Activated CD8-positive, alpha-beta memory T cell treated with anti-CD3 and anti-CD28 coated beads for 48 hours (primary cell): ENCODE results near the gene MACF1.

Experiments
- DNase-seq, 3 experiments: peaks; one replicate each; pipeline ENCODE4 v3.0.0-alpha.2; 2020; ENCODE audit warnings: low read depth in 2 of 3, low spot score in 2 of 3

MACF1 gene

DNA sequence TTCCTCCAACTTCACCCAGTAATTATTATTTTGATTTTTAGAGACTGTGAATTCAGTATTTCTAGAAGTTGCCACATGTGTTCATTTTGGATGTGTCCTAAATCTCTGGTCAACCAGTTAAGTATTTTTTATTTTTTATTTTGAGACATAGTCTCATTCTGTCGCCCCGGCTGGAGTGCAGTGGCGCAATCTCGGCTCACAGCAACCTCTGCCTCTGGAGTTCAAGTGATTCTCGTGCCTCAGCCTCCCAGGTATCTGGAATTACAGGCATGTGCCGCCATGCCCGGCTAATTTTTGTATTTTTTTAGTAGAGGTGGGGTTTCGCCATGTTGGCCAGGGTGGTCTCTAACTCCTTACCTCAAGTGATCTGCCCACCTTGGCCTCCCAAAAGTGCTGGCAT, 8.0 kb downstream of the MACF1 start:
- no peak for DNase-seq

DNA sequence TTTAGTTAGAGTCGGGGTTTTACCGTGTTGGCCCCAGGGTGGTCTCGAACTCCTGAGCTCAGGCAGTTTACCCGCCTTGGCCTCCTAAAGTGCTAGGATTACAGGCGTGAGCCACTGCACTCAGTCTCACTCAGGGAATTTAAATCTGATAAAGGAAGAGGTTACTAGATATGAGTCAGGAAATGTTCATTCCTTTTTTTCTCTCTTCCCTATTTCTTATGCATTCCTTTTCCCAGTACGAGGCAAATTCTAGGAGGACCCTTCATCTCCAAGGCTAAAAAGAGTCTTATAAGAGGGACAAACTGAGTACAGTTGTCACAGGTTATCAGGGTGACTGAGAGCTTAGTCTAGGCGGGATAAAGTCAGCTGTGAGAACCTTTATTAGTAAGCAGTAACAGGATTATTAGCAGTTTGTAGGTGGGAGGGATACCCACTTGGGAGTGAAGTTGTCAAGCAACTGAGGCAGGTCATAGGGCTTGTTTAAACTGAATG, 9.1 kb downstream of the MACF1 start:
- DNase-seq, result no peak

DNA sequence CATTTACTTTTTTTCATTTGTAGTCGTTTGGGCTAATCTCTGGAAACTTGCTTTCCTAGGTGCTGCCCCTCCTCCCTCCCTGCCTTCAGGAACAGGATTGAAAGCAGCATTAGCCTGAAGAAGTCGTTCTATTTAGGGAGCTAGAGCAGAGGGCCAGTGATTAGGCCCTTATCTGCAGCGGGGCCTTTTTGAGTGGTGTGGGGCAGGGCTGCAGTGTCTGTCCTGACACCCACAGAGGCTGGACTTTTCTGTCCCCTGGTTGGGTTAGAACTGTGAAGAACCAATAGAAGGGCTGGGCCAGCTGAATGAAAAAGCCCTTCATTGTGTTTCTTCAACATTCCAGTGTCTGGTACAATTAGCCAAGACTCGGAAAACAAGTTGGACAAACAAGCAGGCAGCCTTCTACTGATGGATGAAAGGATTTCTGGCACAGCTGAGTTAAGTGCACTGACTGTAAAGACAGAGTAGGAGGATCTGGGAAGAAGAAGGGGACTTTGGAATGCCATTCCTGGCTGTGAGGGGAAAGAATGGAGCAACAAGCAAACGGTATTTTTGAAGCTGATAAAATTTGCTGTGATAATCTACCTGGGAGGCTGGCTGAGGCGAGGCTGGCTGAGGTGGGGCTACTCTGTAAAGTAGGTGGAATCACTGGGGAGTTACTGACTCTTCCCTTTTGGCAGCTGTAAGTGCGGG, 9.7 kb downstream of the MACF1 start:
- DNase-seq, result no peak

DNA sequence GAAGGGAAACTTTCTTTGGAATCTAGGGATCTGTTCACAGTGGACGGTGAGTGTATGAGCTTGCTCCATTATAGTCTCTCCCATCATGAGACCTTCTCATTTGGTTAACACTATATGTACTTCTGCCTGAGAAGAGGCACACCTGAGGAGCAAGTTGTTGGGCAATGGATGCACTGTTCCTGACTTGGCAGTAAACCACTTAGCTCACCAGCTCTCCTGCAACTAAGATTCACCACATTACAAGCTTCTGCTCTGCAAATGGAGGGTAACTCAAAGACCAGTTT, 10.2 kb downstream of the MACF1 start:
- no peak for DNase-seq

DNA sequence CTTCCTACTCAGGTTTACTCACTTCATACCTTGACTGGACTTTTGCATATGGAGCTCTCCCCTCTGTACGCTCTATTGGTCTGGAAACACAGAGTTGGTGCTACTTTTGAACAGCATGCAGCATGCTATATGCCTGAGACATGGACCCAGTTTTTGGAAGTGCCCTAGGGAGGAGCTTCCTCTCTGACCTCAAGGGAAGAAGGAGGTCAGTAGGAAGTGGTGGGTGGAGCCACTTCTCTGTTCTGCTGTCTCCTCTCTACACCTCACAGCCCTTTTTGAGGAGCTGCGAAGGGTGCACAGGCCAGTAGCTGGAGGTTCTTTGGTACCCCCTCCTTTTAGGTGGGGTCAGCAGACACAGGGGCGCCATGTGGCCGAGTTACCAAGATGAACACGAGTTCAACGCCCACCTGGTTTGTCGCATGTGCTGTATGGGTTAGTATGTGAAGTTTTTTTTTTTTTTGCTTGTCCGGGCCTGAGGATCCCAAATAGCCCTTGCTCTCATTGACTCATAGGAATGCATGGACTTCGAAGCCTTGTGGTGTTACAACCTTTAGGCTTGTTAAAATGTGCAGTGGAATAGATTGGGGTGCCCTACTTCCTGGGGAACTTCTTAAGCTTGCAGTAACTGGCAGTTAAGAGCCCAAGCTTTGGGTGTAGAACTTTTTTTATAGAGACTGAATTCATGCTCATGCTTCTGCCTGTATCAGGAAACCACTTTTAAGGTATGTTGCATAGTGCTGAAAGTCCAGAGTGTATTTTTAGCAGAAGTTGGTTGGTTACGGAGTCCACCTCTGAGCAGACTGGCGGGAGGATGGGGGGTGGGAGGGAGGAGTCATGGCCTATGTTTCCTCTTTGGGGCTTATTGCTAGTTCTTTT, 10.7 kb downstream of the MACF1 start:
- DNase-seq, result no peak

DNA sequence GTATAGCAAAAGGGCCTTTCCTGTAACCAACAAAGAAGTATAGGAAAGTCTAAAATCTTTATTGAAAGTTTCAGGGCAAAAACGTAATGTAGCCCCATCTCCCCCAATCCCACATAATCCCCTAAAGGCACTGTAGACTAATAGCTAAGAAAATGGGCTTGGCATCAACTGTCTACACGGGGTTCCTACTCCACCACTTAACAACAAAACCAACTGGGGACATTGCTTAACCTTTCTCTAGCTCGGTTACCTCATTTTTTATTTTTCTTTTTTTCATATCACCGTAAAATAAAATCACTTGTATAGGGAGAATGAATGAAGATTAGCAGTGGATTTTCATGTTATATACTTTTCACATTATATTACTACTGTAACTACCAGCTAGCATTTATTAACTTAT, 12.3 kb downstream of the MACF1 start:
- DNase-seq, result no peak

DNA sequence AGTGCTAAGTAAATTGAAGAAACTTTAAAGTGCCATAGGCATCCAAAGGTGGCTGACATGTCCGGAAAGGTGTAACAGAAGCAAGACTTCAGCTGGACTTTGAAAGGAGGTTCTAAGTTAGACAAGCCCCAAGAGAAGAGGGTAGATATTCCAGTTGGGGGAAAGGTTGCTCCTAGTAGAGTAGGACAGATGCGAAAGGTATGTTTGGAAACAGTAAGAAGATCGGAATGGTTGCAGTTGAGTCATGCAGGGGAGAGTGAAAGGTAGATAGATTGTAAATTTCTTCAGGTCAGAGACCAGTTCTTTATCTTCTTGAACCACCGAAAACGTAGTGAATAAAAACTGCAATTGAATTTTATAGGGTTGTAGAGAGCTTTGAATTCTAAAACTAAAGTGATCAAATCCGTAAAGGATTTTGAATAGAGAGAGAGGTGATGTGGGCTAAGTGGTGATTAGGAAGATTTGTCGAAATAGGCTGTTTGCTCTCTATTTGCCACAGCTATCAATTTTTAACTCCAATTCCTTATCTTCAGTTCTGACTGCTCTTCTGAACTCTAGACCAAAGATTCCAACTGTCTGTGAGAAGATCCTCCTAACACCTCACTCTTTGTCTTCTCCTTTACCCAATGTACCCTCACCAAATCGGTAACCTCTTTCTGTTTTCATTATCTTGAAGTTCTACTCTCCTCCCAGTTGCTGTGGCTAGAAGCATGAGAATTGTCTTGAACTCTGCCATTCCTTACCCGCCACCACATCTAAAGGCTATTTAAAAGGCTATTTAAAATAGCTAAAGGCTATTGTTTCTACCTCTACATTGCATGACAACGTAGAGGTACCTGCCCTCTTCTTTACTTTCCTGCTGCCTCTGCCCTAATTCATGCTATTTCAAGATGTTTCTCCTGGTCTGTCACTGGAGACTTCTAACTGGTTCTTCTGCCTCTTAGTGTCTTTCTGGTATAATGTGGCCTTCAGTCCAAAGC, 16.7 kb downstream of the MACF1 start:
- DNase-seq, result no peak

DNA sequence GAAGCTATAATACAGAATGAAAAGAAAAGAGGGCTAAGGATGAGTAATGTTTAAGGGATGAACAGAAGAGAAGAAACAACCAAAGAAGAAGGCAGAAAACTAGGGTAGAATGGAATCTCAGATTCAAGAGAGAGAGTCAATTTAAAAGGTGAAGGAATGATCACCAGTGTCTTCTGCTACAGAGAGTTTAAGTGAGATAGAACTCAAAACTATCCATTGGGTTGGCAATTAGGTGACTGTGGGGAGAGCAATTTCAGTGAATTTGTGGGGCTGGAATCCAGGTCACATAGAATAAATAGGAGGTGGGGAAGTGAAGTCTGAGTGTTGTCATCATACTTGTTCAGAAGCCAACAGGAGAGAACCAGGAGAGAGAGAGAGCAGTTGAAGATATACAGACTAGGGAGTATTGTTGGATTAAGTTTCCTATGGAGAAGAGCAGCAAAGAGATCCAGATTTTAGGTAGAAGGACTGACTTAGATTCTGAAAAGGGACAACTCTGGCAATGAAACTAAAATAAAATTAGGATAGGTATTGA, 19.9 kb downstream of the MACF1 start:
- no peak for DNase-seq

DNA sequence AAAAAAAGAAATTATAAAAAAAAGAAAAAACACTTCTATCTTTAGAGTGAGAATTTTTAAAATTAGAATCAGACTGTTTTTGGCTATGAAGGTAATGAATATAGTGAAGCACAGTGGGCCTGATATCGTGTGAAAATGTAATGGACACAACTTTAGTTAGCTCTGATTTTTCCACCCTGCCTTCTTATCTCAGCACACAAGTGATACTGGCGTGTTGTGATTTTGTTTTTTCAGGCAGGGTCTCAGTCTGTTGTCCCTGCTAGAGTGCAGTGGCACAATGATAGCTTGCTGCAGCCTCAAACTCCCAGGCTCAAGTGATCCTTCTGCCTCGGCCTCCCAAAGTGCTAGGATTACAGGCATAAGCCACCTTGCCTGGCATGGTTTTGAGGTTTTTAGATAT, 22.3 kb downstream of the MACF1 start:
- no peak for DNase-seq

DNA sequence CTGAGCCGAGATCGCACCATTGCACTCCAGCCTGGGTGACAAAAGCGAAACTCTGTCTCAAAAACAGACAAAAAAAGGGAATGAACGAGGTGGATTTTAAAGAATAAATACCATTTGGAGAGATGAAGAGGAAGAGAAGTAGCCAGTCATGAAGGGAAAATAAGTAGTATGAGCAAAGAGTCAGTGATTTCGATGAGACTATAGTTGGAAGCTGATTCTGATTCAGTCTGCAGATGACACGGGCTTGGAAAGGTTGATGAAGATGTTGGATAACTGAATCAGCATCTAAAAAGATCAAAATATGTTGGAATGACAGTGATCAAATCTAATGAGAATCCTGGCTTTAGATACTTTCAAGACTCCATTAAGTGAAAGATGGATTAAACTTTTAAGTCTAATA, 23.8 kb downstream of the MACF1 start:
- no peak for DNase-seq

DNA sequence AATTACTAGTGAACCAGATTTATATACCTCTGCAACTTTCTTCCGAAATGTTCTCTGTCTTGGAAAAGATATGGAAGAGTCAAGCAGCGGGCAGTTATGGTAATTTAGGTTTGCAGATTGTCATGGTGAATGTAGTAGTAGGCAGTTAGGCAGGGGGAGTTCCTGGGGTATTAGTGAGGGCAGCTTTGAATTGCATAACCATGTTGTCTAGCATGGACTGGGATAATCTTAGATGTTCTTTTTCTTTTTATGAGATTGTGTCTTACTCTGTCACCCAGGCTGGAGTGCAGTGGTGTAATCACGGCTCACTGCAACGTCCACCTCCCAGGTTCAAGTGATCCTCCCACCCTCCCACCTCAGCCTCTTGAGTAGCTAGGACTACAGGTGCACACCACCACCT, 25.0 kb downstream of the MACF1 start:
- no peak for DNase-seq

DNA sequence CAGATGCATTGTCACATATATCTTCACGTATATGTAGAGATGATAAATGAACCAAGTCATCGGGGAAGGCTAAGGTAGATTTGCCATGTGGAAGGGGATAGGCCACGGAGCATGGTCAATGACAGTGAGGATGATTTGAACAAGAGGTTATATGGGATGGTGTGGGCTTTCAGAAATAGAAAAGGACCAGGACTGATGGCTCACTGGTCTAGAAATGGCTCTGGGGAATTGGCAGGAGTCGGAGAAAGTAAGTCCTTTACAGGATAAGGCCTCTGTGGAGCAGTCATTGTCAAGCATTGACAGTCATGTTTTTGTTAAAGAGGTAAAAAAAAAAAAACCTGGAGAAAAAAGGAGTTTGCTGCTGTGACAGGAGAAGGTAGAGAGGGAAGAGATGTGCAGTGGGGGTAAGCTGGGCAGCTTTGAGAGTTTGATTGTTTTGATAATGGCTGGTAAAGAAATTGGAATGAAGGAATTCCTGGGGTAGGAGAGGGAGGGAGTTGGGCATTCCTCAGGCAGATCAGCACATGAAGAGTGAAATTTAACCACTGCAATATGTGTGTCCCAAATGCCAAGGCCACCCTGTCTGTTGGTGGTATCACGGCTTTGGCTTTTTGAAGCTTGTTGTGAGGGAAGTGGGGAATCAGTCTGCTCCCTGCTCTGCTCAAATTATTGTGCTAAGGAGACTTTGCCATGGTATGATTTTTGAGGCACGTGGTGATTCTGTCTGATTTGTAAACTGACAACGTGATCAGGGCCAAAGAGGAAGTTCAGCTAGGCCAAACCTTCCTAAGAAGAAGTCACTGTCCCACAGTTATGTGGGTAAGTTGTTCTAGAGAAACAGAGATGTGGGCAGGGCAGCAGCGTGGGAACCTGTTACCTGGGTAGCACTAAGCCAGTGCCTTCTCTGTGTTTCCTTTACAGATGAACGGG, 26.0 kb downstream of the MACF1 start:
- DNase-seq, result no peak

DNA sequence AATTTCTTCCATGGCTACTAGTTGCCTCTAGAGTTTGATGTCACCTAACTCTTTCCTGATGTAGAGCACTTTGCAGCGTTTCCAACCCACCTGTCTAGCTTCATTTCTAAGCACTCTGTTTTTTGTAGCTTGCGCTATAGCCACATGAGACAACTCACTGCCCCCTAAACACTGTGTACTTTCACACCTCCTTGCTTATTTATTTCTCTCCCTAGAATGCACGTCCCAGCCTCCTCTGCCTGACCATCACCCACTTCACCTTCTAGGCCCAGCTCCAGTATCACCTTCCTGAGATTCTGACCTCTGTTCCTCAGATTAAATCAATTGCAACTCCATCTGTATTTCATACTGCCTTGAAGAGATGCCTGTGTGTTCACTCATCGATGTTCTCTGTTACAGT, 32.5 kb downstream of the MACF1 start:
- no peak for DNase-seq

DNA sequence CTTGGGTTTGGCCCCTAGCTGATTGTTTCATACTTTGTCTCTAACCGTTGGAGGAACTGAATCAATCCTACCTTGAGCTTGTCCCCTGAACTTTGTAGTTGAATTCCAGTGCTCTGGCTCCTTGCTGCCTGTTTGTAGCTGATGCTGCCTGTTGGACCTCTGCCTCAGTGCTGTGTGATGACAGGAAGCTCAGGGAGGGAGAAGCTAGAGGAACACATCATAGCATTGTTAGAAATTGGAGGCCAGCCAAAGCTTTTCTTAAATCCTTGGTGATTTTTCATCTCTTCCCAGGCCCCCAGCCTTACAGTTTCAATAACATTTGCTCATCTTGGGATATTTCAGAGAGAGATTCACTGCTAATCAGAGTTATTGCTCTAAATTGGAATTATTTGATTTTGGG, 34.0 kb downstream of the MACF1 start:
- no peak for DNase-seq

DNA sequence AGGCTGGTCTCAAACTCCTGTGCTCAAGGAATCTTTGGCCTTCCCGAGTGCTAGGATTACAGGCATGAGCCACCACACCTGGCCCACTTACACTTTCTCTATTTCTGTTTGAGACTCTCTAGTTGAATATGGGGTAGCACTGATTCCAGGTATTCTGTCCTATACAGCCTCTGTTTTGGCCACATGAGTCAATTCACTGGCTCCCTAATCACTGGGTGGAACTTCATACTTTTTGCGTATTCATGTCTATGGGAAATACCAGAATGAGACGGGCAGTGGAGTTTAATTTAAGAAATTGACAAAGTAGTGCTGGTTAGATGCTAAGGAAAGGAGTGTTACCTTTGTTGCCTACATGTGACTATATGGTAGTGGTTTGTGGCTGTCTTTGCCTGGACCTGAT, 35.5 kb downstream of the MACF1 start:
- no peak for DNase-seq

DNA sequence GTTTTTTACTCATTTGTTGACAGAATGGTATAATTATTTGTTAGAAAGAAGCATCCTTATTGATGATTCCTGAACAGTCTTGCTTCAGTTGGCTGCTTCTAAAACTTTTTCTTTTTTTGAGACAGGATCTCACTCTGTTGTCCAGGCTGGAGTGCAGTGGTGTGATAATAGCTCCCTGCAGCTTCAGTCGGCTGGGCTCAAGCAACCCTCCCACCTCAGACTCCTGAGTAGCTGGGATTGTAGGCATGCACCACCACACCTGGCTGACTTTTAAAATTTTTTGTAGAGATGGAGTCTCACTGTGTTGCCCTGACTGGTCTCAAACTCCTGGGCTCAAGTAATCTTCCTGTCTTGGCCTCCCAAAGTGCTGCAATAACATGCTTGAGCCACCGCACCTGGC, 38.8 kb downstream of the MACF1 start:
- DNase-seq, result no peak

DNA sequence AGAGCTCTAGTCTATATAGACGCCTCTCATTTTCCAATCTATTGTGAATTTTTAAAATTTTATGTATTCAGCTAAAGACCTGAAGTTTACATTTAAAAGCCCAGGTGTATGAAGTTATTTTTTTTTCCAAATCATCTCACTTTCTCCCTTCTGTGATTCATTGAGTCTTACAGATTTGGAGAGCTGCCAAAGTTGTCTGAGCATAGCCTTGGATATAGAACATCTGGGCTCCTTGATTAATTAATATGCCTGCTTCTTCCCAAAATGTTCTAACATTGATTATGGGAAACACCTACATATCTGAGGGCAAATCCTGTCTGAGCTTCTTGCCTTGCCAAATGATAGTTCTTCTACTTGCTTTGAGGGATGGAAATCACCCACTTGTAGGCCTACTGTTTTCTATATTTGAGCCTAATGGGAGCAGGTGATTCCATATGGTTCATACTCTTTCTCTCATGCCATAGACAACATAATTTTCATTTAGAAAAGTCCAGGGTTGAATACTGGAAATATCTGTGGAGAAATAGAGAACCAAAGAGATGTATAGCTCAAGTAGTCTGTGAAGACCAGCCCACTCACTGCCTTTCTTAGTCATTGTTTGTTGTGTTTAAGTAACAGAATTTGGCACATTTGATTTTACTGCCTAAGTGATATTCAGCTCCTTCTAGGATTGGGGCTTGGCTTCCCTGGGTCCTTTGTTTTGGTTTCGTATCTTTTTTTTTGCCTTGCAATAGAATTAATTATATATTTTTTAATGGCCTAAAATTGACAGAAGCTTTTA, 46.2 kb downstream of the MACF1 start:
- no peak for DNase-seq

DNA sequence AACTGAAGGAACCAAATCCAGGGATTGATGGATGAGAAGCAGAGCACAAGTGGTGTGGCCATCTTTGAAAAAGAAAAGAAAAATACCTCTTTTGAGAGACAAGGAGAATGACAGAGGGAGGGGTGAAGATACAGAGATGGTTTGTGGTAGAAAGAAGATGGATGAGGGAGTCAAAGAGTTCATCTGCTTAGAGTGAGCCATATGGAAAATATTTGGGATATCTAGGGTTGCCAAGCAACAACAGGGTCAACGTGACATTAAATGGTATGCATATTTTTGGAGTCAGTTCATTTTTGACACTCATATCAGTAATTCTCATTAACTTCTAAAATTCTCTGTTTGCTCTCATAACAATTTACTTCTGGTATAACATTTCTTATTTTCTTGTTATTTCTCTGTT, 50.7 kb downstream of the MACF1 start:
- DNase-seq, result no peak

DNA sequence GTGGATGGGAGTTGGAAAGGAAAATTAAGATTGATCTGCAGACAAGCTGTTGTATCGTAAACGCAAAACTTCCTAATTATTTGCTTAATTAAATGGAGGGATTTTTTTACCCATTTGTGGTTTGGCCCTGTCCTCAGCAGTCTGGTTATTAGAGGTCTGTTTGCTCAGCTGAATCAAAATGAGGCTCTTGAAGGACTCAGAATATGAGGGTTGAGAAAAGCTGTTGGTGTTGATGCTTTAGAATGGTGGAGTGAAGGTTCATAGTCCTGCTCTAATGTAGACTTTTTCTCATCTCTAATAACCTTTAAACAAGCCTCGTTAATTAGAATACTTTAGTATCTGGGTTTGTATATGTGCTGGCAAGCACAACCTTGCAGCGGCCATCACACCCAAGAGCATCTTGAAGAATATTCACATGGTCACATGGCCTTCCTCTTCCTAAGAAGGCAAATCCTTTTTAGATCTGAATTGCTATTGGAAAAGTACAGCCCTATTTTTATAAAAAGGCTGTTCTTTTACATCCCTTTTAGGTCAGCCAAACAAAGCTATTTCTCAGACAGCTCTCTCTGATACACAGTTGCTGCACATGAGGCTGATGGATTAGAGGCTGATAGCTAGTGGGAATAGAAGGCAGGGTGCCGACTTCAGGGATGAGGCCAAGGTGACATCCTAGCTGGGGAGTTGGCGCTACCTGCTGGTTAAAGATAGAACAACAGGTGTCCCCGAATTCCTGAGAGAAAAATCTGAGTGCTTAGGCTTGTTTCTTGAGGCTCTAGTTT, 53.8 kb downstream of the MACF1 start:
- peak in 2 of 3 experiments; percentile 39 to 53 for DNase-seq
